Trophoblast cell (in vitro differentiated cells and primary cell): Measurements from ENCODE around the gene MPEG1.

Experiments
- DNase-seq, 2 donors: peaks; one replicate each; pipeline ENCODE4 v3.0.0-alpha.2; 2016
- H2AFZ ChIP-seq: 2 replicates; pipeline ENCODE4 v1.6.1; 2013; ENCODE audit warnings: low read length, moderate library complexity, mild to moderate bottlenecking; ENCODE audit not compliant: insufficient read depth, poor library complexity
- H2AK5ac ChIP-seq: 2 replicates; pipeline ENCODE4 v1.6.1; 2013; ENCODE audit warnings: mild to moderate bottlenecking, low read length
- H2BK120ac ChIP-seq: 2 replicates; pipeline ENCODE4 v1.6.1; 2013; ENCODE audit warnings: low read length, mild to moderate bottlenecking, moderate library complexity; ENCODE audit not compliant: insufficient read depth, poor library complexity
- H2BK12ac ChIP-seq: 2 replicates; pipeline ENCODE4 v1.6.1; 2013; ENCODE audit warnings: mild to moderate bottlenecking, low read length, moderate library complexity
- H2BK5ac ChIP-seq: 2 replicates; pipeline ENCODE4 v1.6.1; 2013; ENCODE audit warnings: low read length, low read depth, moderate library complexity, mild to moderate bottlenecking; ENCODE audit not compliant: poor library complexity
- H3K14ac ChIP-seq: 2 replicates; pipeline ENCODE4 v1.6.1; 2013; ENCODE audit warnings: mild to moderate bottlenecking, low read length
- H3K18ac ChIP-seq: 2 replicates; pipeline ENCODE4 v1.6.1; 2013; ENCODE audit warnings: mild to moderate bottlenecking, low read length
- H3K23ac ChIP-seq: 2 replicates; pipeline ENCODE4 v1.6.1; 2013; ENCODE audit warnings: low read length
- H3K27ac ChIP-seq: 2 replicates; pipeline ENCODE4 v1.5.1; 2013; ENCODE audit warnings: low read depth, mild to moderate bottlenecking, inconsistent platforms, low read length, moderate library complexity
- H3K27me3 ChIP-seq: 2 replicates; pipeline ENCODE4 v1.6.1; 2013; ENCODE audit warnings: inconsistent platforms, mild to moderate bottlenecking, low read length, moderate library complexity; ENCODE audit not compliant: insufficient read depth
- H3K36me3 ChIP-seq, 2 experiments: 1 replicate in 1 of 2; 2 replicates in 1 of 2; pipeline ENCODE4 v1.6.1; 2013; ENCODE audit warnings: low read length in 2 of 2, mild to moderate bottlenecking in 2 of 2, moderate library complexity in 1 of 2; ENCODE audit not compliant: insufficient read depth in 2 of 2, control insufficient read depth in 1 of 2
- H3K4ac ChIP-seq: 2 replicates; pipeline ENCODE4 v1.6.1; 2013; ENCODE audit warnings: low read depth, mild to moderate bottlenecking, low read length, moderate library complexity
- H3K4me1 ChIP-seq, 2 experiments: 1 replicate in 1 of 2; 2 replicates in 1 of 2; pipeline ENCODE4 v1.6.1; 2013; ENCODE audit warnings: low read length in 2 of 2, mild to moderate bottlenecking in 2 of 2, moderate library complexity in 1 of 2; ENCODE audit not compliant: insufficient read depth in 2 of 2, control insufficient read depth in 1 of 2
- H3K4me2 ChIP-seq: 2 replicates; pipeline ENCODE4 v1.6.1; 2013; ENCODE audit warnings: inconsistent platforms, mild to moderate bottlenecking, low read length, moderate library complexity
- H3K4me3 ChIP-seq: 2 replicates; pipeline ENCODE4 v1.5.1; 2013; ENCODE audit warnings: mild to moderate bottlenecking, low read depth, low read length, inconsistent platforms
- H3K79me1 ChIP-seq: one replicate; pipeline ENCODE4 v1.6.1; 2013; ENCODE audit warnings: low read length
- H3K79me2 ChIP-seq: 2 replicates; pipeline ENCODE4 v1.6.1; 2013; ENCODE audit warnings: low read length, mild to moderate bottlenecking; ENCODE audit not compliant: control insufficient read depth, insufficient read depth, poor library complexity
- H3K9ac ChIP-seq: 2 replicates; pipeline ENCODE4 v1.6.1; 2013; ENCODE audit warnings: mild to moderate bottlenecking, low read length
- H3K9me3 ChIP-seq: 2 replicates; pipeline ENCODE4 v1.6.1; 2013; ENCODE audit warnings: low read depth, mild to moderate bottlenecking, control low read depth, inconsistent platforms, low read length; ENCODE audit not compliant: insufficient read depth
- H4K12ac ChIP-seq: 2 replicates; pipeline ENCODE4 v1.6.1; 2013; ENCODE audit warnings: low read depth, mild to moderate bottlenecking, low read length, moderate library complexity
- H4K8ac ChIP-seq: 2 replicates; pipeline ENCODE4 v1.6.1; 2013; ENCODE audit warnings: low read depth, mild to moderate bottlenecking, low read length, moderate library complexity
- H4K91ac ChIP-seq: one replicate; pipeline ENCODE4 v1.6.1; 2013; ENCODE audit warnings: low read depth, mild to moderate bottlenecking, low read length, moderate library complexity
- WGBS: extraction: QIAGEN DNeasy Blood & Tissue Kit; methylation state at CpG from one replicate; pipeline ENCODE4 v1.1.7; 2013; ENCODE audit warnings: missing lambda C conversion rate; ENCODE audit not compliant: insufficient read length, insufficient coverage; ENCODE audit errors: extremely low coverage; 5-methylcytosine and 5-hydroxymethylcytosine counted together

MPEG1 gene

GRCh38 chr11:59191095-59191494 lies 21.6 kb downstream of the MPEG1 start:
- Histone ChIP-seq H2BK120ac (no peak overlapping the region), H3K14ac (no peak overlapping the region), H3K27ac (no peak overlapping the region), H4K8ac (no peak overlapping the region), H3K4ac (no peak overlapping the region), H3K9ac (no peak overlapping the region), H3K23ac (no peak overlapping the region), H4K91ac (no peak overlapping the region), H3K27me3 (no peaks in the 10 kb centered on the region), H4K12ac (no peak overlapping the region), H3K4me1 (peaks cover 34 to 38% of the 10 kb centered on the region in 2 experiments), H3K18ac (no peak overlapping the region), H2BK5ac (no peak overlapping the region), H3K9me3 (no peaks in the 10 kb centered on the region), H2AFZ (no peak overlapping the region), H2BK12ac (no peak overlapping the region), H3K79me2 (peaks cover 2% of the 10 kb centered on the region), H3K79me1 (peaks cover 23% of the 10 kb centered on the region), H3K36me3 (peaks cover 22 to 33% of the 10 kb centered on the region in 2 experiments), H3K4me2 (no peak overlapping the region), H2AK5ac (no peak overlapping the region), H3K4me3 (no peak overlapping the region)
- no CpG with 5 or more reads among the region's 4 CpGs for WGBS
- DNase-seq, result no peak

GRCh38 chr11:59189986-59190385 lies 22.7 kb downstream of the MPEG1 start:
- Histone ChIP-seq H3K27me3 (no peaks in the 10 kb centered on the region), H3K27ac (peak overlapping the region; percentile 28), H2BK12ac (no peak overlapping the region), H4K8ac (no peak overlapping the region), H3K4ac (no peak overlapping the region), H4K91ac (no peak overlapping the region), H3K23ac (no peak overlapping the region), H2AFZ (no peak overlapping the region), H3K4me2 (peak overlapping the region; percentile 25), H2BK5ac (no peak overlapping the region), H3K4me3 (no peak overlapping the region), H3K18ac (no peak overlapping the region), H3K4me1 (peaks cover 35 to 45% of the 10 kb centered on the region in 2 experiments), H3K9ac (no peak overlapping the region), H3K79me1 (peaks cover 23% of the 10 kb centered on the region), H3K14ac (no peak overlapping the region), H3K36me3 (peaks cover 18 to 26% of the 10 kb centered on the region in 2 experiments), H4K12ac (no peak overlapping the region), H3K9me3 (no peaks in the 10 kb centered on the region), H2BK120ac (no peak overlapping the region), H2AK5ac (no peak overlapping the region), H3K79me2 (peaks cover 2% of the 10 kb centered on the region)
- peak; percentile 83 to 93 for DNase-seq
- no CpG with 5 or more reads among the region's 4 CpGs for WGBS

- H4K91ac ChIP-seq, result peak overlapping the region; percentile 8
- H2BK5ac ChIP-seq, result peak overlapping the region; percentile 29
- H3K9ac ChIP-seq, result no peak overlapping the region
- H3K4me2 ChIP-seq, result no peak overlapping the region
- no peak overlapping the region for H4K8ac ChIP-seq
- no peak overlapping the region for H2AFZ ChIP-seq
- no peak overlapping the region for H3K4me3 ChIP-seq
- peak overlapping the region; percentile 19 for H3K14ac ChIP-seq
- no peaks in the 10 kb centered on the region for H3K9me3 ChIP-seq
- no peaks in the 10 kb centered on the region for H3K27me3 ChIP-seq
- H4K12ac ChIP-seq, result no peak overlapping the region
- H2BK120ac ChIP-seq, result peak overlapping the region; percentile 50
- peaks cover 35 to 45% of the 10 kb centered on the region in 2 experiments for H3K4me1 ChIP-seq
- peak overlapping the region; percentile 20 for H3K27ac ChIP-seq
- WGBS, result no CpG with 5 or more reads among the region's 4 CpGs
- H3K23ac ChIP-seq, result no peak overlapping the region
- H3K79me2 ChIP-seq, result peaks cover 2% of the 10 kb centered on the region
- peak overlapping the region; percentile 28 for H3K18ac ChIP-seq
- no peak overlapping the region for H2BK12ac ChIP-seq
- H3K79me1 ChIP-seq, result peaks cover 23% of the 10 kb centered on the region
- H3K36me3 ChIP-seq, result peaks cover 14 to 25% of the 10 kb centered on the region in 2 experiments
- peak; percentile 79 to 91 for DNase-seq
- no peak overlapping the region for H2AK5ac ChIP-seq
- no peak overlapping the region for H3K4ac ChIP-seq
Measured at GRCh38 chr11:59188954-59189353, 23.8 kb downstream of the MPEG1 start.

GRCh38 chr11:59187587-59187986 lies 25.1 kb downstream of the MPEG1 start:
- Histone ChIP-seq H4K8ac (no peak overlapping the region), H3K4me1 (peaks cover 35 to 45% of the 10 kb centered on the region in 2 experiments), H3K23ac (no peak overlapping the region), H3K4me2 (no peak overlapping the region), H3K4ac (peak overlapping the region; percentile 52), H3K27ac (no peak overlapping the region), H2BK120ac (no peak overlapping the region), H3K79me1 (peaks cover 20% of the 10 kb centered on the region), H3K79me2 (peaks cover 2% of the 10 kb centered on the region), H2BK12ac (peak overlapping the region; percentile 74), H4K12ac (no peak overlapping the region), H3K14ac (no peak overlapping the region), H3K9ac (no peak overlapping the region), H2AFZ (no peak overlapping the region), H3K4me3 (no peak overlapping the region), H3K27me3 (no peaks in the 10 kb centered on the region), H3K18ac (peak overlapping the region; percentile 57), H2AK5ac (no peak overlapping the region), H3K36me3 (peaks cover 16 to 29% of the 10 kb centered on the region in 2 experiments), H3K9me3 (no peaks in the 10 kb centered on the region), H2BK5ac (no peak overlapping the region), H4K91ac (peak overlapping the region; percentile 80)
- peak; percentile 60 for DNase-seq
- no CpG with 5 or more reads among the region's 6 CpGs for WGBS
